NCI-H510A treated with DMSO at 0.1 percent for 48 hours (cell line): ENCODE data around the gene CACNA2D1.

Source experiments
- DNase-seq: peaks from one replicate; lab custom pipeline; 2025; lab: John Stamatoyannopoulos, UW

Gene CACNA2D1

DNA sequence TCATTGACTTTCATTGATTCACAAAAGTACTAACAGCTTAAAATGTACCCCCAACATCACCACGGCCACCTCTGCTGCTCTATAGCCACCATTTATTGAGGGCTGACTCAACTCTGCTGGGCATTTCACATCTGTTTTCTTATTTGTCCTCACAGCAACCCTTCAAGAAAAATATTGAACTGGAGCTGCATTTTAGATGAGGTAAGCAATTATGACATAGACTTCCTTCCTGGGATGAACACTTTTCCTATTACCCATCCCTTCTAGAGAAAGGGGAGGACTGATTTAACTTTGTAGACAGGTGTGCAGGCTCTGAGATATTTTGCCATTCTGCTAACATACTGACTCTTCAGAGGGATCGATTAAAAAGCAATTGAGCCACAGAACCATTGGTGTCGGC lies 217.4 kb downstream of the CACNA2D1 start:
- no peak for DNase-seq

DNA sequence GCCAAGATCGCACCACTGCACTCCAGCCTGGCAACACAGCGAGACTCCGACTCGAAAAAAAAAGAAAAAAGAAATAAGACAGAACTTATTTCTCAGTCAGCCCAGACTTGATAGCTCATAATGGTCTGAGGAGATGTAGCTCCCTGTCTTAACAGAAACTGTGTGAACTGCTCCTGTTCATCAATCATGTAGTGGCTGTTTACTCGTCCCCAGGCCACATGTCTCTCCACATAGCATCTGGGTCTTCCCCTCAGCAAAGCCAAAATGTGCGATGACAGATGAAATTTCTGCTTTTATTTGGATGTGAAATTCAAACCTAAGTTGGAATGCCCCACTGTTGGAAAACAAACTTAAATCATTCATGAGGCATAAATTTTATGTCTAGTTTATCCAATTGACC lies 219.0 kb downstream of the CACNA2D1 start:
- DNase-seq = no peak

DNA sequence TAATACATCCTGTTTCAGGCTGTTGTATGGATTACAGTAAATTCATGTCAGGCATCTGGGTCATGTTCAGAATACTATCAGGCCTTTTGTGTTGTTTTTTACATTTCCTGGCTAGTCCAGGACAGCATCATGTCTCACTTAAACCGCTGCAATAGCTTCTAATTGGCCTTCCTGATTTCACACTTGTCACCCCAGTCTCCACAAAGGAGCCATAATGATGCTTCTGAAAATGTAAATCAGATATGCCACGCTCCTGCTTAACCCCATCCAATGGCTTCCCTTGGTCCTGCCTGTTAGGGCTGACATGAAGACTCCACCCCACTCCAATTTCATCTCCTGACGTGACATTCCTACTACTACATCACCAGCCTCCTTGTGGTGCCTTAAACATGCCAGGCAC lies 220.0 kb downstream of the CACNA2D1 start:
- no peak for DNase-seq

GRCh38 chr7:82221152-82221674 lies 222.4 kb downstream of the CACNA2D1 start:
- no peak for DNase-seq

- no peak for DNase-seq
Measured at GRCh38 chr7:82212466-82212865, 231.1 kb downstream of the CACNA2D1 start.

DNA sequence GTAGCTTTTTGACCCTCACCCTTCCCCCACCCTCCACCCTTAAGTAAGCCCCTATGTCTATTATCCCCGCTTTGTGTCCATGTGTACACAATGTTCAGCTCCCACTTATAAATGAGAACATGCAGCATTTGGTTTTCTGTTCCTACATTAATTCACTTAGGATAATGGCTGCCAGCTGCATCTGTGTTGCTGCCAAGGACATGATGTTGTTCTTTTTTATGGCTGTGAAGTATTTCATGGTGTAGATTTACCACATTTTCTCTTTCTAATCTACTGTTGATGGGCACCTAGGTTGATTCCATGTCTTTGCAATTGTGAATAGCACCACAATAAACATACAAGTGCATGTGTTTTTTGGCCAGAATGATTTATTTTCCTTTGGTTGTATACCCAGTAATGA lies 232.2 kb downstream of the CACNA2D1 start:
- DNase-seq = no peak

DNA sequence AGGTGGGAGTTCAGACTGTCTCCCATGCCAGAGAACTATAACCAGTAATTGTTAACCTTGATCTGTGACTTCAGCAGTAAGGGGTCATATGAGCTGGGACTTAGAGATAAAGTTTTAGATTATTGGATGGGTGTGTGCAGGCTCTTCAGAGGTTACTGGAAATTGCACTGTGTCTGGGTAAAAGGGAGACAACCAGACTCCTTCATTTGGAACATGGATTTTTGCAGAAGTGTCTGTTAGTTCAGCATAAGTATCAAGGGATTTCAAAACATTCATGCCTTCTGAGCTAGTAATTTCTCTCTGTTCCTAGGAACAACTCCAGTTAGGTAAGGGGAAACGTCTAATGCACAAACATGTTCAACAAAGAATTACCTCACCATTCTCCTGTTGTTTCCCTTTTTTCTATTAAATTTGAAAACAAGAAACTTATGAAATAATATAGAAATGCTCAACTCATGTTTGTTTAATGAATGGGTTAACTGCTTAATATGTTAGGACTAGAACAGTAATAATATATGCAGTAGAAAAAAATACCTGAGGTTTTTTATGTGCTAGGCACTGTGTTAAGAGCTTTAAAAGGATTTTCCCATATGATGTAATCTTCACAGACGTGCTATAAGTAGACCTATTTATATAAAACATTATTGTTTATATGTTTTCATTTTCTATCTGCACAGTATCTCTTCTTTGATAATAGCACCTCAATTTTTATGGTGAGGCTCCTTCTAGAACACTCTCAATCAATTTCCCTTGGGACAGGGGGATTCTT lies 233.0 kb downstream of the CACNA2D1 start:
- DNase-seq = no peak

DNA sequence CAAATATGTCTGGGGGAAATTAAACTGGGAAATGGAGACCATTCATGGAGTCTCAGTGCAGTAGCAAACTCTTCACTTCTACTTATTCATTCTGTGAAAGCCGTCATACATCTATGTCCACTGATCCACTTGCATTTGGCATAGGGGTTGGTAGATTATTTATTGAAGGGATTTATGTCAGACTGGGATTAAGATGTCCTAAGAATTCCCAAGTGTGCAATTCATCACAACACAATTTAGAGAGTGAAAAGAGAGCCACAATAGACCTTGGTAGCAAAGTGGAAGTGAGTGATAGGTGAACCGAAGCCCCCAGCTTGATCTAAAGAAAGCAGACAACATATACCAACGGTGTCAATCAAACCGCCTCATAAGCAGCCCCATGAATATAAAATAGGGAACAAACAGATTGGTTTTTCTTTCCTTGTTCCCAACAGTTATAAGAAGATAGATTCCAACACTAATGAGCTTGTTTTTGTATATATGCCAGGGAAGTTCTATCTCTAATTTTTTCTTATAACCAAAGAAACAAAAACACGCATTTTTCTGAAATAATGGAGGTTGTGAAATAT lies 234.3 kb downstream of the CACNA2D1 start:
- DNase-seq = no peak

- no peak for DNase-seq
Measured at GRCh38 chr7:82204694-82205093, 238.9 kb downstream of the CACNA2D1 start.

- no peak for DNase-seq
Measured at GRCh38 chr7:82202965-82203364, 240.6 kb downstream of the CACNA2D1 start.

GRCh38 chr7:82202107-82202506 lies 241.5 kb downstream of the CACNA2D1 start:
- DNase-seq = no peak

GRCh38 chr7:82200601-82201000 lies 243.0 kb downstream of the CACNA2D1 start:
- no peak for DNase-seq

DNA sequence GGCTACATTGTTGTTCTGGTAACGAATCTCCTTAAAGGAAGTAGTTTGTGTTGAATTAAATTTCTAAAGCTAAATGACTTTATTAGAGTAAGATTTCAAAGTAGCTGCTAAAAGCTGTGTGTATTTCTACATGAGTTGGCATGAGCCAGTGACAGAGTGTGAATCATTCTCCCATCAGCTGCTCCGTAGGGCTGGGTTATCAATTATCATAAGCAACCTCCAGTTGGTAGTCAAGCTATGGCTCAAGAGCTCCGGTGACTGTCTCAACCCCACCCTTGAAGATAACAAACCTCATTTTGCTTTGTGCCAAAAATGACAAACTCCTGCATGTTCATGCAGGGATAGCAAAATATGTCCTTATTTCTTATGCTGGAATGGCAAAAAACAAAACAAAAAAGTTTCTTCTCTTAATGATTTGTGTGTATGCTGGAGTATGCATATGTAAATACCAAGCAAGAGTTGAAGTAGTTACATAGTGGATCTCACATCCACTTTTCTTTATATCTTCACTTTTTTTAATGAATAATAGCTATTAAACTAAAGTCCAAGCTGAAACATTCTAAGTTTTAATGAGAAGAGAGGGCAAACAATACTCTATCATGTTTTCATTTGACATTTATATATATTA lies 249.4 kb downstream of the CACNA2D1 start:
- no peak for DNase-seq

DNA sequence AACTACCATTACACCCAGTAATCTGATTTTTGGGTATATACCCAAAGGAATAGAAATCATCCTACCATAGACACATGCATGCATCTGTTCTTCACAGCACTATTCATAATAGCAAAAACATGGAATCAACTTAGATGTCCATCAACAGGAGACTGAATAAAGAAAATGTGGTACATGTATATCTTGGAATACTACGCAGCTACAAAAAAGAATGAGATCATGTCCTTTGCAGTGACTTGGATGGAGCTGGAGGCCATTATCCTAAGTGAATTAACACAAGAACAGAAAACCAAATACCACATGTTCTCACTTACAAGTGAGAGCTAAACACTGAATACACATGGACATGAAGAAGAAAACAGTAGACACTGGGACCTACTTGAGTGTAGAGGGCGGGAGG lies 254.9 kb downstream of the CACNA2D1 start:
- DNase-seq = no peak

- DNase-seq = no peak
Measured at GRCh38 chr7:82185443-82185842, 258.1 kb downstream of the CACNA2D1 start.

DNA sequence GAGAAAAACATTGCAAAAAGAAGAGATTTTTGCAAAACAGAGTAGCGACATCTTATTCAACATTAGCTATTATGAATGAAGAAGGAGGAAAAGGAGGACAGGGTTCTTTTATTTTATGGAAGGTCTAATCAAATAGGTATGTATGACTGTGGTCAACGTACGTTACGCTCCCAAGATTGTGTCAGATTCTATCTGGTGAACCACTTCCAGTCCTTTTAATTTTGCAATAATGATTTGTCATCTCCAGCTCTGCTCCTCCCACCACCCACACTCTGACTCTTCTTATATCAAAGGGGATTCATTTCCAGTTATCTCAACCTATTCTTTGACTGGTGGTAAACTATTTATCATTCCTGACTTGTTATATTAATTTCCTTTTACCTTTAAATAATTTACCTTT lies 259.9 kb downstream of the CACNA2D1 start:
- DNase-seq = no peak

GRCh38 chr7:82179311-82179710 lies 264.3 kb downstream of the CACNA2D1 start:
- DNase-seq = no peak

- no peak for DNase-seq
Measured at GRCh38 chr7:82175319-82175718, 268.3 kb downstream of the CACNA2D1 start.

DNA sequence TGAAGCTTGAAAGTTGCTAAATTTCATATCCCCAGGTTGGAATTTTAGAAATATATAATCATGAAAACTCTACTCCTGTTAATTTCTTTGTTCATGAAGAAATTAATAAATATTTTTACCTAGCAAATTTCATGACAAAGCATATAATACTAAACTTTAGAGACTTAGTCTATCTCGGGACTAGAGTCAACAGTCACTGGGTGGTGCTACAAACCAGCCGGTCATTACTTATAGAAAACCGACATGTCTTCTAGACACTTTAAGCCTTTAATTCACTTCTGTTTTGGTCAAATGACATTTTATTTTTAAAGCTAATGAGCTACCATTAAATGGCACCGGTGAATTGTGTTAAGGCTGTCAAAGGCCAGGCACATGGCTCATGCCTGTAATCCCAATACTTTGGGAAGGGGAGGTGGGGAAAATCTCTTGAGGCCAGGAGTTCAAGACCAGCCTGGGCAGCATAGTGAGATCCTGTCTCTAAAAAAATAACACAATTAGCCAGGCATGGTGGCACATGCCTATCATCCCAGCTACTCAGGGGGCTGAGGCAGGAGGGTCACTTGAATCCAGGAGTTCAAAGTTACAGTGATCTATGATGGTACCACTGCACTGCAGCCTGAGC lies 270.1 kb downstream of the CACNA2D1 start:
- DNase-seq = no peak

DNA sequence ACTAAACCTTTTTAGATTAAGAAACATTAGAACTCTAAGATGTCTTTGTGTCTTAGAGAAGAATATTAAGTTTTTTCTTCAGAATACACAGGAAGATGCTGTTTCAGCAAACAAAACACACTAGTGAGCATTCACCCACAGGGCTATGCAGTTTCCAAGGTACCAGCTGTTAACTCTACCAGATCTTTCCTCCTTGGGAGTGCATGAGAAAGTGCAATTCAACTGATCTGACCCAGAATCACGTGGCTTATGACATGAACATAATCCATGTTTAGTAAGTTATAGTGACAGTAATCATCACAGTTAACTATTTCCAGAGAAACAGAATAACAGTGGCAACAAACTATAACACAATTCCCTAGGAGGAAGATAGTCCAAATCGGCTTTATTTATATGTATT lies 270.7 kb downstream of the CACNA2D1 start:
- DNase-seq = no peak

DNA sequence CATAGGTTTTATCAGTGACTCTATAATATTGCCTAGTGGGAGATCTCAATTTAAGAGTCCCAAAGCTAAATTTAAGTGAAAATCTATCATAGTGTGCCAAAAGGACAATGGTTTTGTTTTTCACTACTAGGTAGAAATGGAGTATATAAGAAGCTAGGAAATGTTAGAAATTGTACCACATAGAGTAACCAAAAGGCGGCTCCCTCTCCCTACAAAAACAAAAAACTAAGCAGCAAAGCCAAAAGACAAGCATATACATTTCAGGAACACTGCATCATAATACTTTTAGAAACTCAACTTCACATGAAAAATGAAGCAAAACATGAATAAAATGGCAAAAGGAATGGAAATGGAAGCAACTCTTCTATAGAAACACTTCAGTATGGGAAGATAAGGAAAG lies 271.6 kb downstream of the CACNA2D1 start:
- DNase-seq = no peak

DNA sequence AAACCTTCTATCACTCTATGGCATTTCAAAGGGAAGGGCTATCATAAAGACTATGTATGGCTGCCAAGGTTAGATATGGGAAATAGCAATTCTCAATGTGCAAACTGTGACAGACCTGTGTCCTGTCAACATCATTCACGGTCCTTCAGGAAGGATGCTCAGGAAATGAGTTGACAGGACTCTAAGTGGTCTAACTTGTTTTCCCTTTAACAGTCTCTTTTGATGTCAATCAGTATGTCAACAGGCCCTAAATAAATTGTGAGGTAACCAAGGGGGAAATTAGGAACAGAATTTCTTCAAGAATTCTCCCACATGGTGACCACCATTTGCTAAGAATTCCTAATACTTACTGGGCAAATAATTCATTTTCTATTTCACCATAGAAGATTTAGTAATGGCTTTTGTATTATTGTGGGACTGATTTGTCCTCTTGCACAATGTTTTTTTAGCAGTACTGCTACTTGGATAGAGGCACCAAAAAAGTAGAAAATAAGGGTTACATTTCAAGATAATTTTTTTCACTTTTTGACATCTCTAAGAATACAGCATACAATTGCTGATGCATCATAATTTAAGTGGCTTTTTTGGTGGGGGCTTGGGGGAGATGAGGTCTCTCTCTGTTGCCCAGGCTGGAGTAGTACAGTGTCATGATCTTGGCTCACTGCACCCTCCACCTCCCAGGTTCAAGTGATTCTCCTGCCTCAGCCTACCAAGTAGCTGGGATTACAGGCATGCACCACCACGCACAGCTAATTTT lies 275.8 kb downstream of the CACNA2D1 start:
- DNase-seq = peak; percentile 88
